ENCODE measurements around the gene UPK1A. TPM values are rescaled to one million over a fixed set of nuclear protein-coding genes. Genes with fewer than 3 reads are reported as not detected.

Gene UPK1A
- total and polyA plus RNA-seq, 9 of the 15 experiments (the other 6 are each of a cell fraction or from before 2014, with no cell fraction given) = 0.06 to 0.13 TPM; not detected in 7

DNA sequence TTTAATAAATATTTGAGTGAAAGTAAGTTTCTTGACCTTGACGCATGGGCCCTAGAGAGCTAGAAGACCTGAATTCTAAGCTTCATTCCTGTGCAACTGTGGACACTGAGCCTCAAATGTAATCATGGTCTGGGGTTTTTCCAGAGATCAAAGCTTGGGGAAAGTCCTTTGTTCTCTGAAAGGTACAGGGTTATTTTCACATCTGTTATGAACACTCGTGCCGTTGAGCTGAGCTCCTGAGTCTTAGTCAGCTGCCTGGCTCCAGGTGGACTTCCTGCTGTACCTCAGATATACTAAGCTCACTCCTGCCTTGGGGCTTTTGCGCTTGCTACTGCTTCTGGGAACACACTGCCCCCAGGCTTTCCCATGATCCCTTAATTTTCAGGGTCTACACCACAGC lies 30.5 kb downstream of the UPK1A start:
- Histone ChIP-seq H3K9ac (ENCODE audit: insufficient read depth in 1 of 2, low read depth in 2 of 2, low read length in 2 of 2) (no peak overlapping the region), H3K27me3 (ENCODE audit: control insufficient read depth in 2 of 2, insufficient read depth in 2 of 2, low read length in 2 of 2) (no peaks in the 10 kb centered on the region), H2AFZ (ENCODE audit: low read depth, low read length) (no peak overlapping the region), H3K9me3 (replicated peaks; ENCODE audit: control insufficient read depth, insufficient read depth, low read depth, low read length) (peaks cover 5% of the 10 kb centered on the region; the same call in 1 of the 2 replicates), H3K4me1 (replicated peaks in 1 of 2; ENCODE audit: control insufficient read depth in 2 of 2, insufficient read depth in 2 of 2, low read length in 2 of 2) (peaks cover 0 to under 1% of the 10 kb centered on the region in 2 experiments; a peak in 1 of 5 replicates), H3K36me3 (ENCODE audit: control insufficient read depth, insufficient read depth, low read length) (no peaks in the 10 kb centered on the region), H4K20me1 (replicated peaks; ENCODE audit: control insufficient read depth, insufficient read depth, low read length) (no peaks in the 10 kb centered on the region), H3K4me3 (no peak overlapping the region), H3K27ac (ENCODE audit: extremely low read depth, low read depth, low read length) (no peak overlapping the region), H3K9me1 (ENCODE audit: control insufficient read depth, insufficient read depth, low read length) (no peaks in the 10 kb centered on the region), H3K4me2 (ENCODE audit: insufficient read depth, low read length) (no peak overlapping the region), H3K79me2 (ENCODE audit: control insufficient read depth, insufficient read depth, low read length) (no peaks in the 10 kb centered on the region)
- POLR2A ChIA-PET = interaction anchor here (1.2 kb wide), 1 partner anchor 84 kb away, joined by 4 read pairs; the partner anchor contains the start of gene HAUS5
- no peak for DNase-seq (ENCODE audit: extremely low read depth in 1 of 4, low spot score in 3 of 4)
- intact Hi-C loops (cut with micrococcal nuclease) (no loop called here), in situ Hi-C loops (cut with MboI) (no loop called here)
- WGBS (ENCODE audit: insufficient coverage, low coverage, missing lambda C conversion rate) = 20% methylated on average over 4 of the region's 4 CpGs
- TF ChIP-seq MAFK (IDR thresholded peaks at IDR 0.05; ENCODE audit: low read length) = no peak
- TF ChIP-seq GATA2 (CRISPR knock-in tag; IDR thresholded peaks at IDR 0.05) = no peak
- TF ChIP-seq, protein P1, sequence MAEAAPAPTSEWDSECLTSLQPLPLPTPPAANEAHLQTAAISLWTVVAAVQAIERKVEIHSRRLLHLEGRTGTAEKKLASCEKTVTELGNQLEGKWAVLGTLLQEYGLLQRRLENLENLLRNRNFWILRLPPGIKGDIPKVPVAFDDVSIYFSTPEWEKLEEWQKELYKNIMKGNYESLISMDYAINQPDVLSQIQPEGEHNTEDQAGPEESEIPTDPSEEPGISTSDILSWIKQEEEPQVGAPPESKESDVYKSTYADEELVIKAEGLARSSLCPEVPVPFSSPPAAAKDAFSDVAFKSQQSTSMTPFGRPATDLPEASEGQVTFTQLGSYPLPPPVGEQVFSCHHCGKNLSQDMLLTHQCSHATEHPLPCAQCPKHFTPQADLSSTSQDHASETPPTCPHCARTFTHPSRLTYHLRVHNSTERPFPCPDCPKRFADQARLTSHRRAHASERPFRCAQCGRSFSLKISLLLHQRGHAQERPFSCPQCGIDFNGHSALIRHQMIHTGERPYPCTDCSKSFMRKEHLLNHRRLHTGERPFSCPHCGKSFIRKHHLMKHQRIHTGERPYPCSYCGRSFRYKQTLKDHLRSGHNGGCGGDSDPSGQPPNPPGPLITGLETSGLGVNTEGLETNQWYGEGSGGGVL (CRISPR knock-in tag; IDR thresholded peaks at IDR 0.05) = no peak
- ATAC-seq = no peak
- FAIRE-seq = no peak
- CTCF ChIA-PET (ENCODE audit: low intra/inter-chr PET ratio) = interaction anchor here (0.5 to 1.3 kb wide), 2 partner anchors 123 to 140 kb away, joined by 3 to 5 read pairs; no protein-coding TSS in a partner anchor
- BruUV-seq (replicated peaks) = no TSS peak

Measured in K562 (cell line).